Naive thymus-derived CD4-positive, alpha-beta T cell (primary cell): ENCODE results near the gene RECK. TPM values are rescaled to one million over a fixed set of nuclear protein-coding genes. Genes with fewer than 3 reads are reported as not detected.
"Not testable (repeated sequence)": the region's sequence is repeated elsewhere in the genome, so short reads cannot be mapped to it uniquely, and the experiment has no call there.

Experiments
- ATAC-seq: fragments of 150-1000 bp; cut with Tn5 transposase; 2 replicates; pipeline ENCODE4 v1.10.0; 2021; ENCODE audit warnings: mild to moderate bottlenecking, moderate library complexity
- CTCF ChIA-PET: fragments of 350-600 bp; sonication (Branson Sonifier 250); formaldehyde crosslinking; loops from one replicate; lab custom pipeline; 2021; ENCODE audit warnings: antibody characterized with exemption; lab: Charles Lee
- POLR2A ChIA-PET: fragments of 350-600 bp; sonication (Branson Sonifier 250); formaldehyde crosslinking; loops from one replicate; lab custom pipeline; 2021; ENCODE audit warnings: antibody characterized with exemption, inconsistent platforms; lab: Charles Lee
- DNase-seq, 9 donors: peaks; one replicate each; pipeline versions ENCODE4 v3.0.0 to v3.0.0-alpha.2; 2020 to 2022; ENCODE audit warnings: mixed read lengths in 1 of 9
- H3K27ac ChIP-seq: one replicate; pipeline ENCODE4 v1.7.0; 2013; ENCODE audit warnings: mild to moderate bottlenecking, low read depth, low read length, moderate library complexity
- H3K27me3 ChIP-seq, 2 donors: one replicate each; pipeline ENCODE4 v1.7.0; 2013; ENCODE audit warnings: low read length in 2 of 2, mild to moderate bottlenecking in 2 of 2, moderate library complexity in 2 of 2; ENCODE audit not compliant: control insufficient read depth in 2 of 2, insufficient read depth in 2 of 2
- H3K36me3 ChIP-seq, 3 experiments: 1 replicate in 2 of 3; 2 replicates in 1 of 3; pipeline ENCODE4 v1.7.0; 2013; ENCODE audit warnings: low read length in 3 of 3, mild to moderate bottlenecking in 3 of 3, moderate library complexity in 1 of 3; ENCODE audit not compliant: insufficient read depth in 3 of 3, control insufficient read depth in 2 of 3
- H3K4me1 ChIP-seq, 2 donors: one replicate each; pipeline ENCODE4 v1.7.0; 2013; ENCODE audit warnings: low read length in 2 of 2, mild to moderate bottlenecking in 2 of 2, moderate library complexity in 1 of 2; ENCODE audit not compliant: control insufficient read depth in 2 of 2, insufficient read depth in 2 of 2
- H3K4me3 ChIP-seq: 2 replicates; pipeline ENCODE4 v1.7.0; 2013; ENCODE audit warnings: mild to moderate bottlenecking, low read length
- H3K9me3 ChIP-seq, 3 experiments: 1 replicate in 2 of 3; 2 replicates in 1 of 3; pipeline ENCODE4 v1.7.0; 2013; ENCODE audit warnings: low read length in 3 of 3; ENCODE audit not compliant: control insufficient read depth in 2 of 3
- H3K27ac Mint-ChIP-seq, 9 donors: one replicate each; pipeline ENCODE4 v1.8.0; 2020 to 2022; ENCODE audit warnings: mixed read lengths in 9 of 9, mild to moderate bottlenecking in 8 of 9, moderate library complexity in 5 of 9, inconsistent platforms in 2 of 9
- H3K27me3 Mint-ChIP-seq, 5 donors: one replicate each; pipeline ENCODE4 v1.8.0; 2021 to 2022; ENCODE audit warnings: mixed read lengths in 5 of 5, mild to moderate bottlenecking in 1 of 5
- H3K36me3 Mint-ChIP-seq, 5 donors: one replicate each; pipeline ENCODE4 v1.8.0; 2020 to 2022; ENCODE audit warnings: mixed read lengths in 5 of 5, mild to moderate bottlenecking in 3 of 5, inconsistent platforms in 1 of 5
- H3K4me1 Mint-ChIP-seq, 7 donors: one replicate each; pipeline ENCODE4 v1.8.0; 2020 to 2022; ENCODE audit warnings: mixed read lengths in 7 of 7, mild to moderate bottlenecking in 3 of 7, inconsistent platforms in 1 of 7
- H3K4me3 Mint-ChIP-seq, 10 donors: one replicate each; pipeline ENCODE4 v1.8.0; 2020 to 2022; ENCODE audit warnings: mild to moderate bottlenecking in 10 of 10, mixed read lengths in 10 of 10, moderate library complexity in 6 of 10, inconsistent platforms in 2 of 10
- H3K9me3 Mint-ChIP-seq, 11 donors: one replicate each; pipeline ENCODE4 v1.8.0; 2020 to 2022; ENCODE audit warnings: mixed read lengths in 11 of 11, mild to moderate bottlenecking in 4 of 11, inconsistent platforms in 1 of 11, moderate library complexity in 1 of 11
- intact Hi-C, 2 donors: fragments of 100-400 bp; cut with micrococcal nuclease; formaldehyde crosslinking; loops; one replicate each; pipeline ENCODE4 v1.15.1; 2023
- polyA plus RNA-seq, 2 donors: library from polyadenylated mRNA; unstranded; fragments of 300-500 nt; fragmentation: Illumina TruSeq; gene quantifications; one replicate each; pipeline ENCODE4 v1.2.3, GENCODE V29; 2021
- total RNA-seq, 6 experiments: library from RNA in 5 of 6; stranded (reverse) in 5 of 6; gene quantifications; 1 replicate in 5 of 6; 2 replicates in 1 of 6; pipeline ENCODE4 v1.2.3 and lab custom pipeline; 2021 to 2026

RECK gene
- total RNA-seq (10 to 100 TPM in 3 of 5 experiments, 1 to 10 TPM in 2; 7.4 to 16.7 (median 13.3) TPM), polyA plus RNA-seq (10 to 100 TPM; 23.7 to 26.2 TPM), total RNA-seq (lab: John Stamatoyannopoulos, UW) (21.4 reads per million, percentile 52 among the genes with 10 or more reads in this experiment)

DNA sequence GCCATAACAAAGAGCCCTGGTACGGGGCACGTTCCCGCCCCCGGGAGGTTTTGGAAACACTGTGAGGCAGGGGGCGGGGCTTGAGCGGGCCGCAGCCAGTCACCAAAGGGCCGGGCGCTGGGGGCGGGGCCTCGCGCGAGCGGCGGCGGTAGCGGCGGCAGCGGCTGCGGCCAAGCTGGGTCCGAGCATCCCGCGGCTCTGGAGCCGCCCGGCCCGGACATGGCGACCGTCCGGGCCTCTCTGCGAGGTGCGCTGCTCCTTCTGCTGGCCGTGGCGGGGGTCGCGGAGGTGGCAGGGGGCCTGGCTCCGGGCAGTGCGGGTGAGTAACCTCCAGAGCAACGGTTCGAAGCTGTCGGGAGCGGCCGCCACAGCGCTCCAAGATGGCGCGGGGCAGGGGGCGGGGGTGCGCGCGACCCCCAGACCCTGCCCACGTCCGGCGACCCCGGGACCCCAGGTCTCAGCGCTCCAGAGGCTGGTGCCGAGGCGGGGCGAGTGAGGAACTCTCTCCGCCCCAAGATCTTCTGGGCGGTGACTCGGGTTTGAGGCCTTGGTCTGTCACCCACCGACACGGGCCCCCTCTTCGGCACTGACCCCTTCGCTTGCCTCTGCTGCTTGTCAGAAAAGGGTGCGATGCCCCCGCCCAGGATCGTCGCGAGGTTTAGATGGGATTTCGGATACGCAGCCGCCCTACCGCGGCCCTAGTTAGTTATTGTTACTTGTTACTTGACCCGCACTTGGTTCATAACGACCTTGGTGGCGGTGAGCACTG is at the start of gene RECK:
Gene RECK (plus strand): TSS at position 134 of the 769 bp plus-strand sequence. CDS start 86 bp downstream, at position 220.
- peaks cover 0 to 3% (median 0%) of the 10 kb centered on the region in 5 donors for H3K36me3 Mint-ChIP-seq
- H3K27ac Mint-ChIP-seq: peak within 1 kb of the TSS; percentile 55 to 90 (median 81)
- H3K36me3 ChIP-seq: peaks cover 0 to 7% (median 0%) of the 10 kb centered on the region in 3 experiments
- intact Hi-C loops: loop anchor here in 1 of 2 donors (1.0 to 5.0 kb wide), 4 partner anchors 56 to 290 kb away; partner anchors contain the start of genes CCIN, CLTA, GBA2 and RGP1
- no peaks in the 10 kb centered on the region for H3K27me3 ChIP-seq
- peak within 1 kb of the TSS; percentile 72 for H3K27ac ChIP-seq
- ChIA-PET CTCF (interaction anchor here (0.6 to 1.0 kb wide), 4 partner anchors 14 to 301 kb away, joined by 3 to 4 read pairs (median 3); no protein-coding TSS in a partner anchor), POLR2A (no interaction called here)
- H3K9me3 Mint-ChIP-seq: no peaks in the 10 kb centered on the region
- peaks cover 0 to 31% of the 10 kb centered on the region in 2 donors for H3K4me1 ChIP-seq
- H3K4me1 Mint-ChIP-seq: peaks cover 27 to 50% (median 46%) of the 10 kb centered on the region in 7 donors
- peaks cover 0 to 21% (median 0%) of the 10 kb centered on the region in 5 donors for H3K27me3 Mint-ChIP-seq
- peak; percentile 70 to 95 (median 80) for DNase-seq
- H3K4me3 ChIP-seq: peak within 1 kb of the TSS; percentile 69
- H3K4me3 Mint-ChIP-seq: peak within 1 kb of the TSS; percentile 86 to 98 (median 92)
- peak; percentile 98 for ATAC-seq
- H3K9me3 ChIP-seq: no peaks in the 10 kb centered on the region

DNA sequence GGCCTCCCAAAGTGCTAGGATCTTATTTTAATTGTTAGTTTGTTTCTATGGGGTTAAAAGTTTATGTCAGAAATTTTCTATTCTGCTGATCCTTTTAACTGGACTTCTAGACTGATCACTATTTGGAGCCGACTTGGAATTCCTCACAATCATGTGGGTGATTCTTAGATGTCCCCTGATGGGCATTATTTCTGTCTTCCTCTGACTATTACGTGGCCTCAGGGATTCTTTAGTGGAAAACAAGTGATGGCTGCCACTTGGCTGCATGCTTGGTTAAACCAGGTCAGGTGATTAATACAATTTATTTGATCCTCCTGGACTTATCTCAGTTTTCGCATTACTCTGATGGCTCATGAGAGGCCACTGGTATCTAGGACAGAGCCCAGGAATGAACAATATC is 46.6 kb upstream of the RECK start:
- H3K9me3 ChIP-seq: no peaks in the 10 kb centered on the region
- H3K27ac Mint-ChIP-seq: no peak overlapping the region
- H3K36me3 Mint-ChIP-seq: peaks cover 0 to 4% (median 0%) of the 10 kb centered on the region in 5 donors
- H3K4me3 ChIP-seq: no peak overlapping the region
- peaks cover 0 to 1% (median 0%) of the 10 kb centered on the region in 7 donors for H3K4me1 Mint-ChIP-seq
- DNase-seq (no peak), ATAC-seq (no peak)
- peaks cover 0 to 2% of the 10 kb centered on the region in 2 donors for H3K27me3 ChIP-seq
- no peaks in the 10 kb centered on the region for H3K36me3 ChIP-seq
- no peaks in the 10 kb centered on the region for H3K9me3 Mint-ChIP-seq
- H3K27me3 Mint-ChIP-seq: peaks cover 13 to 54% (median 20%) of the 10 kb centered on the region in 5 donors
- H3K4me1 ChIP-seq: no peaks in the 10 kb centered on the region
- intact Hi-C loops: no loop called here
- no peak overlapping the region for H3K4me3 Mint-ChIP-seq
- POLR2A ChIA-PET: no interaction called here
- CTCF ChIA-PET: no interaction called here
- no peak overlapping the region for H3K27ac ChIP-seq

DNA sequence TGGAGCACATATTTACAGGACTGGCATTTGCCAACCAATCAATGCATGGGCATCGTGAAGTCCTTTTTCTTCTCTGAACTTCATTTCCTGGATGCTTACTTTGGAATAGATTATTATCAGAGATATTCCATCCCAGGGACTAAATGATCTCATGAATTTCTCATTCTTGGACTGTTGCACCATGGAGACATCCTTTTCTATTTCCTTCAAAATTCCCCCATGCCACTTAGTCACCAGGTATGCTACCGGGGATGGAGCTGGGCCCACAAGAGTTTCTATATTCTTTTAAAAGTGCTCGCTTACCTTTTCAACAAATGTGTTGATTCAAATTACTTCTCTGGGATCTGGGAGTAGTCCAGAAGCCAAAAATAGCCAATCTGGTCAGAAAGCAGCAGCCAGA is 43.6 kb upstream of the RECK start:
- DNase-seq, ATAC-seq, H3K9me3 ChIP-seq, H3K4me1 Mint-ChIP-seq, H3K36me3 Mint-ChIP-seq, H3K27ac Mint-ChIP-seq, intact Hi-C loops, H3K4me3 ChIP-seq, H3K27me3 ChIP-seq, CTCF ChIA-PET, POLR2A ChIA-PET, H3K36me3 ChIP-seq, H3K4me1 ChIP-seq, H3K4me3 Mint-ChIP-seq, H3K27ac ChIP-seq: not testable (repeated sequence)
- Mint-ChIP-seq H3K9me3 (peaks cover 0 to 11% (median under 1%) of the 10 kb centered on the region in 11 donors), H3K27me3 (peaks cover 8 to 36% (median 20%) of the 10 kb centered on the region in 5 donors)

DNA sequence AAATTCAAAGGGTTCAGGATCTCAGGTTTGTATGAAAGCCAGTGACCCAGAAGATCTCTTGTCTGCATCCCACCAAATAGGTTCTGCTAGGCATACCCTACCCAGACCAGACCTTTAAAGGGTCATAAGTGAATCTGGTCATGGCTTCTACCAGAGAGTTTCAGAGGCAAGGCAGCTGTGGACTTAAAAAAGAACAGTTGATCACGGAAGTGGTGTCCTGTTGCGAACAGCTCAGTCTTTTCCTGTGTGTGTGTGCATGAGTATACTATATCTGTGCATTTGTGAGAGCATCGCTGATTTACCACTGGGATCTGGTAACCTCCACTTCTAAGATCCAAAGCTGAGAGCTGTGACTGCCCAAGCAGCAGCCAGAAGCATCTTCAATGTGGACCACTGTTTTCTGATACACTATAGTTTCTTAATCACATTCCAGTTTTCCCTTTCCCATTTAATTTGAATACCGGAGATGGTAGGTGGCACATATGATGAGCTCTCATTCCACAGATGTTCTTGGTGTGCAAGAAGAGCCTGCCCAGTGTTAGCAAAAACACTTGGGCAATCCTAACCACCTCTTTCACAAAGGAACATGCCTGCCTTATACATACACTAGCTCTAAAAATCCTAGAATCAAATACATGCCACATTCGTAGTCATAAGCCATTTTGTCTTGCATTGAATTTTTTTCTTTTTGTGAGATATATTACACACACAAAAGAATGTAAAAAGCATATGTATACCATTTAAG is 42.6 kb upstream of the RECK start:
- no peak overlapping the region for H3K4me3 Mint-ChIP-seq
- peaks cover 0 to 17% (median 0%) of the 10 kb centered on the region in 5 donors for H3K36me3 Mint-ChIP-seq
- POLR2A ChIA-PET: no interaction called here
- H3K27me3 Mint-ChIP-seq: peaks cover 8 to 33% (median 20%) of the 10 kb centered on the region in 5 donors
- Histone ChIP-seq H3K9me3 (no peaks in the 10 kb centered on the region), H3K4me3 (no peak overlapping the region), H3K4me1 (no peaks in the 10 kb centered on the region), H3K27me3 (peaks cover 0 to under 1% of the 10 kb centered on the region in 2 donors), H3K27ac (no peak overlapping the region), H3K36me3 (no peaks in the 10 kb centered on the region)
- H3K9me3 Mint-ChIP-seq: peaks cover 0 to 19% (median 7%) of the 10 kb centered on the region in 11 donors
- ATAC-seq (no peak), DNase-seq (no peak)
- H3K4me1 Mint-ChIP-seq: peaks cover 0 to 1% (median 0%) of the 10 kb centered on the region in 7 donors
- intact Hi-C loops: no loop called here
- no peak overlapping the region for H3K27ac Mint-ChIP-seq
- CTCF ChIA-PET: interaction anchor here (1.1 kb wide), 1 partner anchor 38 kb away, joined by 6 read pairs; no protein-coding TSS in a partner anchor

GRCh38 chr9:35994959-35995358 is 41.8 kb upstream of the RECK start:
- Histone ChIP-seq H3K4me3 (no peak overlapping the region), H3K27me3 (no peaks in the 10 kb centered on the region), H3K36me3 (no peaks in the 10 kb centered on the region), H3K27ac (no peak overlapping the region), H3K9me3 (no peaks in the 10 kb centered on the region), H3K4me1 (no peaks in the 10 kb centered on the region)
- H3K27ac Mint-ChIP-seq: no peak overlapping the region
- peaks cover 0 to 17% (median 0%) of the 10 kb centered on the region in 5 donors for H3K36me3 Mint-ChIP-seq
- intact Hi-C loops: no loop called here
- peaks cover 8 to 30% (median 23%) of the 10 kb centered on the region in 5 donors for H3K27me3 Mint-ChIP-seq
- no peak overlapping the region for H3K4me3 Mint-ChIP-seq
- peaks cover 0 to 19% (median 7%) of the 10 kb centered on the region in 11 donors for H3K9me3 Mint-ChIP-seq
- ChIA-PET POLR2A (interaction anchor here (0.6 kb wide), 1 partner anchor 9 kb away, joined by 5 read pairs; no protein-coding TSS in a partner anchor), CTCF (interaction anchor here (1.1 kb wide), 1 partner anchor 39 kb away, joined by 6 read pairs; no protein-coding TSS in a partner anchor)
- H3K4me1 Mint-ChIP-seq: peaks cover 0 to 1% (median 0%) of the 10 kb centered on the region in 7 donors
- no peak for ATAC-seq
- DNase-seq: no peak

GRCh38 chr9:35996358-35996970 is 40.2 kb upstream of the RECK start:
- Histone ChIP-seq H3K9me3 (no peaks in the 10 kb centered on the region), H3K4me1 (no peaks in the 10 kb centered on the region), H3K36me3 (no peaks in the 10 kb centered on the region), H3K4me3 (no peak overlapping the region), H3K27me3 (no peaks in the 10 kb centered on the region), H3K27ac (no peak overlapping the region)
- H3K4me3 Mint-ChIP-seq: no peak overlapping the region
- ATAC-seq (no peak), DNase-seq (no peak)
- peaks cover 0 to 17% (median 0%) of the 10 kb centered on the region in 5 donors for H3K36me3 Mint-ChIP-seq
- intact Hi-C loops: no loop called here
- peaks cover 0 to 19% (median 7%) of the 10 kb centered on the region in 11 donors for H3K9me3 Mint-ChIP-seq
- CTCF ChIA-PET: interaction anchor here (0.7 to 1.1 kb wide), 2 partner anchors 10 to 66 kb away, joined by 3 read pairs; no protein-coding TSS in a partner anchor
- H3K27ac Mint-ChIP-seq: no peak overlapping the region
- POLR2A ChIA-PET: interaction anchor here (0.8 kb wide), 1 partner anchor 455 kb away, joined by 4 read pairs; no protein-coding TSS in a partner anchor
- peaks cover 0 to under 1% (median 0%) of the 10 kb centered on the region in 7 donors for H3K4me1 Mint-ChIP-seq
- H3K27me3 Mint-ChIP-seq: peaks cover 4 to 30% (median 19%) of the 10 kb centered on the region in 5 donors
